Subcutaneous adipose tissue (tissue), 4 donors: ENCODE results near the gene IL21. TPM values are rescaled to one million over a fixed set of nuclear protein-coding genes. Genes with fewer than 3 reads are reported as not detected.

ENCODE experiments used
- CTCF ChIP-seq: fragments of 450-650 bp; IDR thresholded peaks from one replicate; pipeline ENCODE4 v1.5.1; 2016; ENCODE audit warnings: low read depth, mild to moderate bottlenecking, control low read depth, antibody characterized with exemption, moderate library complexity
- total RNA-seq, 4 donors: library from RNA; depleted of rRNA; stranded (reverse); fragments of >200 nt; gene quantifications; one replicate each; pipeline ENCODE4 v1.1.0, GENCODE V29; 2016

Gene IL21
- total RNA-seq, 4 donors from 2014 or later = not detected

DNA sequence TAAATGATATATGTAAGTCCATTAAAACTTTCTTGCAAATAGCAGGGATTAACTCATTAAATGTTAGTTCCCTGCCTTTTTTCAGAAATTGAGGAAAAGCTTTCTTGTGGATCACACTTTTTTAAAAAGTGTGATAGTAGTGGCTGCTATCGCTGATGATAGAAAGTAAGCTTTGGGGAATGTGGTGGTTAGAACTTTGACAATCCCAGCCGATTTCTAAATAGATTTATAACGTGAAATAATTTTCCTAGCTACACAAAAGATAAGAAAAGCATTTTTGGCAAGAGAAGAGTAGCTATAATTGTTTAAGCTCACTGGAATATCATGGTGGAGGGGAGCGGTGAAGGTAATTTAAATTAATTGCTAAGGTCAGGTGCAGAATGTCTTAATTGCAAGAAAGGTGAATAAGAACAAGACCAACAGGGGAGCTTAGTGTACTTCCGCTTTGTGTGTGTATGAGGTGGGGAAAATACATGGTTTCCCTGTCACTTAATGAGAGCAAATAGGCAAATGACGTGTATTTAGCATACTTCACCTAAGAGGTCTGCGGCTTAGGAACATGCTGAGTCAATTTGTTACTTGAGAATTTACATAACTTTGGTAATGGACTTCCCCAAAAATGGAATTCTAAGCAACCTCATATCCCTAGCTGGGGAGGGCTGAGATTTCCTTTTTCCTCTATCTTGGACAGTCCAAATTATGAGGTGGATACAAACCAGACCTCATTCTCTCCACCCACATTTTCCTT lies 11.7 kb upstream of the IL21 start:
- no peak for TF ChIP-seq CTCF

DNA sequence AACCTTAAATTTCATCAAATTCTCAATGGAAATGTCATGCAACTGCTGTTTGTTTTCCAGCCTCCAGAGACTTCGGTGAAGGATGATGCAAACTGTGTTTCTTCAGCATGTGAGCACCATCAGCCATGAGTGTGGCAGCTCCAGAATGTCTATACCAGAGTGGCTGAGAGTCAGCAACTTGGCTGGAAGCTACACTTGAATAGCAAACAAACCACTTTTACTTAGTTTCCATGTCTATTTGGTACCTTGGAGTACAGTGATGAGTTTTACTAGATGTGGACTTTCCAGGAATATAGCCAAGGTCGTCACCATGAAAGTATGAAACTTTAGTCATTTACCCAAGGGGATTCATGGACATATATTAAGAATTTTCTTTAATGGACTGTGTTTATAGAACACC lies 4.3 kb upstream of the IL21 start:
- TF ChIP-seq CTCF = no peak

- TF ChIP-seq CTCF = no peak
Measured at GRCh38 chr4:122624205-122624604, 3.3 kb upstream of the IL21 start.

- TF ChIP-seq CTCF = no peak
Measured at GRCh38 chr4:122623637-122624166, 2.8 kb upstream of the IL21 start.

- no peak for TF ChIP-seq CTCF
Measured at GRCh38 chr4:122622400-122622799, 1.5 kb upstream of the IL21 start.

DNA sequence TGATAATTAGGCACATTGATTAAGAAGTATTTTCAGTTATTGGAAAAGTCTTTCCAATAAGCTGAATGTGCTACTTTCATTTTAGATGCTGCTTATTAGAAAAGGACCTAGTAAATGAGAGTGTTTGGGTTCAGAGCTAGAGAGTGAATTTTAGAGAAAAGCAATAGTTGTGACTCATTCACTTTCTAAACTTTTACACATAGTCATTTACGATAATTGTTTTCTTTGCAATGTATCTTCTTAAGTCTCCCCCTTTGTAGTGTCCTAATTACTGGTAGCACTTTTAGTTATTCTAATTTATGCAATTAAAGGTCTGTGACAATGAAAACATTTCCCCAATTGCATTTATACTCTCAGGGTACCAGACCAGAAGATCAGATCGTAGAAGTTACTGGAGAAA lies 1.3 kb downstream of the IL21 start:
- no peak for TF ChIP-seq CTCF

- no peak for TF ChIP-seq CTCF
Measured at GRCh38 chr4:122617597-122618593, 3.0 kb downstream of the IL21 start.
